GM21737 (cell line): ENCODE results near the gene KLF6.

Experiments
- ATAC-seq: cut with Tn5 transposase; IDR thresholded peaks from one replicate; pipeline ENCODE4 v1.9.1; 2021; ENCODE audit warnings: mild to moderate bottlenecking, moderate library complexity; ENCODE audit not compliant: unreplicated experiment

The KLF6 gene

DNA sequence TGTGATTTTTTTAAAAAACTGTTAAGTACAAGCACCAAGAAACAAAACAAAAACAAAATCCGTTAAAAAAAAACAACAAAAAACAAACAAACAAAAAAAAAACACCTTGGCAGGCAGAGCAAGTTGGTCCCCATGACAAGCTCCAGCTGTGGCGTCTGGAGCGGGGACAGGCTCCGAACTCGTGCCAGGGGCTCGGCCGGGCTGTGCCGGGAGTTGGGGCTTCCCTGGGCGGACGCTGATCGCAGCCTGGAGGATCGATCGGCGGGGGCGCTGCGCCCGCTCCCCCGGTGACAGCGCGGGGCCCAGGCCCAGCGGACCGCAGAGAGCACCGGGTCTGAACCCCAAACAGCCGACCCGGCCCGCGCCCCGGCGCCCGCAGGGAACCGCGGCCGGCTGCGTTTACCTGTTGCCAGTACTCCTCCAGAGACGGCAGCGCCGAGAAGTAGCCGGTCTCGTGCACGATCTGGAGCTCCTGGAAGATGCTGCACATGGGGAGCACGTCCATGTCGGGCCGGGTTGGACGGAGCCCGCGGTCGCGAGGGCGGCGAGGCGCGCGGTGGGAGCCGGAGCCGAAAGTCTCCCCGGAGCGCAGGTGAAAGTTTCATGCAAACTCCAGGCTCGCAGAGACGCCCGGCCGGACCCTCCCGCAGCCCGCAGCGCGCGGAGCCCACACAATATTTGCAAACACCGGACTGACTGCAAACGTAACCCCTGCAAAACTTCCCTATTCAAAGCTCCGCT is at the start of gene KLF6:
TSS of gene KLF6 (minus strand) at position 700 of the 741 bp plus-strand sequence. CDS start at position 505, 195 bp downstream.
- ATAC-seq = peak; percentile 2

DNA sequence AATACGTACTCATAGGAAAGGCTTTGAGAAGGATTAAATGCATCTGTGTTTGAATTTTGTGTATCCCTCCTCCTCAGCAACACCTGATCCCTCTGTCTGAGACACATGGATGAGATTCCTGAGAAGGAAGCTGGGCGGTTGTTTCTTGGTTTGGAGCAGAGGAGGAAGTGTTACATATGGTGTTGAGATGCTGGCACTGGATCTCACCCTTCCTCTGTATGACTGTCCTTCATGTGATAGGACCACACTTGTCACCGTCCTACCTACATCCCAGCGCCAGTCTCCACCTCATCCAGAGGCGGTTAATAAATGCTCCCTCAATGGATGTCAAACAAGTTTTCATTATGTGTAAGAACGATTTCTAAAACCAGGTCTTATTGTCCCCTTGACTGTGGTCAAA is 49.4 kb upstream of the KLF6 start:
- ATAC-seq = no peak

GRCh38 chr10:3833046-3833445 is 48.0 kb upstream of the KLF6 start:
- no peak for ATAC-seq

DNA sequence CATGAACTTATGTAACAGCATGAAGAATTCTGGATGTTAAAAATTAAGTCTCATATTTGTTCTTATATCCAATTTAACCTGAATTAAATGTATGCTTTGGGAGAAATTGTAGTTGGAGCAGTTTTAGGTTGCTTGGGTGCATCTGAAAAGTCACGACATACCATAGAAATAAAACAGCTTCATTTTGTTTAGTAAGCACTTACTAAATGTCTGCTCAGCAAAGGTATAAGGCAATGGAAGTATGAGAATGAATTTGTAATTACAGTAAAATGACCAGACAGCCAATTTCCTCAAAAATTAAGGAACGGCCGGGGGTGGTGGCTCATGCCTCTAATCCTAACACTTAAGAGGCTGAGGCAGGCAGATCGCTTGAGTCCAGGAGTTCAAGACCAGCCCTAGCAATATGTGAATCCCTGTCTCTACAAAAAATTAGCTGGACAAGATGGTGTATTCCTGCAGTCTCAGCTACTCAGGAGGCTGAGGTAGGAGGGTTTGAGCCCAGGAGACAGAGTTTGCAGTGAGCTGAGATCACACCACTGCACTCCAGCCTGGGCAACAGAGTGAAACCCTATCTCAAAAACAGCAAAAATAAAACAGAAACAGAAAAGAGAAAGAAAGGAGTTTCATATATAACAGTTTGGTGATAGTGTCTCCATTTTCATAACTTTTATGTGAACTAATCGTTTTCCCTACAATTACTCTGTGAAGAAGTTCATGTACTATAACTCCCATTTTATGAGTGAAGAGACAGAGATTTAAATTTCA is 47.2 kb upstream of the KLF6 start:
- ATAC-seq = no peak

DNA sequence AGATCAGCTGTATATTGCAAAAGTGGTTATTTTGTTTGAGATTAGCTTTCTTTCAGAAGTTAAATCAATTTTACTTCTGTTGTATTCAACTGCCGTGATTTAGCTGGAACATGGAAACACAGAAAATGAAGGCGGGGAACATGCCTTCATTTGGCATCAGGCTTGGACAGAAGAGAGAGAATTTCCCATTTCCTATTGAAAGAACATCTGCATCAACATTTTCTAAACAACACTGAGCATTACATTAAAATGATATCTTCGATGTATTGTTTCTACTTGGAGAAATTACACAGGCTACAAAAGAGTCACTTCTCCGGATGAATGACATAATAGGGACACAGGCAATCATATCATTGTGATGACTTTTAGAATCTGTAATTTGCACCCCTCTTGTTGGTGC is 46.6 kb upstream of the KLF6 start:
- ATAC-seq = no peak

DNA sequence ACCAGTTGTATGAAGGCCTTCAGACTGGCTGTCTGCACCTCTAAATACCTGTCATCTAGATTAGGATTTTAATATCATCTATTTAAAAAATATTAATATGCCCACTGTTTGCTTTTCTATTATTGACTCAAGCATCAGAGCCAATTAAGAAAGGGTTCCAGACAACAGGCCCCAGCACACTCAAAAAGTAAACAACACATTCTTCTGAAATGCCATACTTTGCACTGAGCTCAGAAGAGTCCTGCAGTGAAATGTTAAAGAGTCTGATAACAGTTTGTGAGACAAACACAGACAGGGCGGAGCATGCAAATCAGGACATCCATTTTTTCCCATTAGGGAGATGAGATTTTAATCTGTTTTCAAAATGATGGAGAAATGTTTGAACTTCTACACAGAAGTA is 45.9 kb upstream of the KLF6 start:
- ATAC-seq = no peak

GRCh38 chr10:3829156-3830050 is 44.4 kb upstream of the KLF6 start:
- no peak for ATAC-seq

- ATAC-seq = no peak
These were observed 43.6 kb upstream of the KLF6 start for GRCh38 chr10:3828404-3829155.

DNA sequence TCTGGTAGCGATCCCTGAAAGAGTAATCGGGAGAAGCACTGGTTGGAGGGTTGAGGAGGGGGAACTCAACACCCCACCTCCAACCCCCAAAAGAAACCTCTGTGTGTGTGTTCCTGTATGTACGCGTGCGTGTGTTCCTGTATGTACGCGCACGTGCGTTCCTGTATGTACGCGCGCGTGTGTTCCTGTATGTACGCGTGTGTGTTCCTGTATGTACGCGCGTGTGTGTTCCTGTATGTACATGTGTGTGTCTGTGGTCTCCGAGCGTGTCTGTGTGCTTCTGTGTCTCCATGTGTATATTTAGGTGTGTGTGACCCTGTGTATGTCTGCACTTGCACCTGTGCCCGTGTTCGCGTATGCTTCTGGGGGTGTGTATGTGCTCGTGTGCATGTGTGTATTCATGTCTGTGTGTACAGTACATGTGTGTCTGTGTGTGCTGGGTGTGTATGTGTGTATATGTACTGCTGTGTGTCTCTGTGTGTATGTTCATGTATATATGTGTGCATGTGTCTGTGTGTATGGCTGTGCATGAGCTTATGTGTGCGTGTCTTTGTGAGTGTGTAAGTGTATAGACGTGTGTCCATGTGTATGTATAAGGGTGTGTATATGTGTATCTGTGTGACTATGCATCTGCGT is 42.9 kb upstream of the KLF6 start:
- no peak for ATAC-seq

- no peak for ATAC-seq
These were observed 42.3 kb upstream of the KLF6 start for GRCh38 chr10:3827266-3827665.

GRCh38 chr10:3825862-3826351 is 40.9 kb upstream of the KLF6 start:
- no peak for ATAC-seq

- no peak for ATAC-seq
These were observed 40.2 kb upstream of the KLF6 start for GRCh38 chr10:3825244-3825643.

DNA sequence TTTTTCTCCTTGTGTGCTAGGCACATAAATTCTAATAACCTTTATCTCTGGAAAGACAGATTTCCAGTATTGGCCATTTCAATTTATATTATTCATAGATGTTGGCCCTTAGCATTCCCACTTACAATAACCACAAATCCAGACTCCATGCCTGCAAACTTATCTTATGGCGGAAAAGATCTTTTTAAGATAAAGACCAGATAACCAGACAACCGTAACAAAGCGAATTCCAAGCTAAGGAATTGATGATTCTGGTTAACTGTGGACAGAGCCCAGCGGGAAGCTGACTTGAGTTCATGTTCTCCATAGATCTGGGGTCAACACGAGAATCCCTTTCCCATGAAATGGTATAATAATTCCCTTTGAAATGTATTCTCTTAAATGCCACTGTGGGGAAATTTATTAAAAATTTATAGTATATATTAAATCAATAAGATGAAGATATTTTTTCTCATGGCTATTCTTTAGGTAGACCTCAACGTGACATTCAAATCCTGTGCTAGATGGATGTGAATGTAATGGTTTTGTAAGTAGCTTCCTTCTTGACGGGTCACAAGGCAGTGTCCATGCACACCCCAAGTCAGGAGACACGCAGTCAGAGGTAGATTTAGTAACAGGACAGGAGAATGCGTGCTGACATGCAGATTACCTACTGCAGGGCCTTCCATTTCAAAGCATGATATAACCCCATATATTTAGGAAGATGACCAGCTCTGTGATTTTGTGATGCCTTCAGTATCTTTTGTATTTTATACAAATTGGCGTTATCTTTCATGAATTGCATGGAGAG is 37.7 kb upstream of the KLF6 start:
- ATAC-seq = no peak

DNA sequence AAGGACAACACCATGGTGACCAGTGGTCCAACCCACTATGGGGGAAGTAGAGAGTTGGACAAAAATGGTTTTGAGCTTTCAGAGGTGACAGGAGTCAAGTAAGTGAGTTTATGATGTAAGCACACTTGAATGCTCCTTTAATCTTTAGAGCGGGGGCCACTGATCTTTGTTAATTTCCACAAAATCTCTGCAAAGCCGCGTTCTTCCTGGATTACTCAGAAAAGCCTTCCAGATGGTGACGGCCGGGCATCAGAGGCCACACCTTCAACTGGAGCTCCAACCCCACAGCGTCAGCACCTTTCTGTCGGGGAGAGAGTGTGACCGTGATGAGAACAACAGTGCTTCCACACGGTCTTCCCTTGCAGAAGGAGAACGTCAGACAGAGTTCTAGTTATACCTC is 35.2 kb upstream of the KLF6 start:
- ATAC-seq = no peak

DNA sequence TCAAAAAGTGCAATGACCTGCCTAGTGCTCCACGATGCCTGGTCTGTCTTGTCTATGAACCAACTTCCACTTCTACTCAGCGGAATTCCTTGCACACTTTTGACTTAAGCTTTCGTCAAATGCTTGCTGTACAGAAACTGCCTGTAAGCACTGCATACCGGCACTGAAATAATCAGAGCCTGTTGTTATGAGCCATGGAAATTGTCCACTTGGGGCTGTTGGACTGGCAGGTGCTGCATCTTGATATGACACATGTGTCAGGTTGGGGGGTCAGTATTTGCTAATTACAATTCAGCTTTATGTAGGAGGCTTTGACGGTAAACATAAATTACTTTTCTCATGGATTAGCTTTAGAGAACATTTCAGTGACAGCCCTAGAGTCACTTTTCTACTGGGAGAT is 32.0 kb upstream of the KLF6 start:
- no peak for ATAC-seq

DNA sequence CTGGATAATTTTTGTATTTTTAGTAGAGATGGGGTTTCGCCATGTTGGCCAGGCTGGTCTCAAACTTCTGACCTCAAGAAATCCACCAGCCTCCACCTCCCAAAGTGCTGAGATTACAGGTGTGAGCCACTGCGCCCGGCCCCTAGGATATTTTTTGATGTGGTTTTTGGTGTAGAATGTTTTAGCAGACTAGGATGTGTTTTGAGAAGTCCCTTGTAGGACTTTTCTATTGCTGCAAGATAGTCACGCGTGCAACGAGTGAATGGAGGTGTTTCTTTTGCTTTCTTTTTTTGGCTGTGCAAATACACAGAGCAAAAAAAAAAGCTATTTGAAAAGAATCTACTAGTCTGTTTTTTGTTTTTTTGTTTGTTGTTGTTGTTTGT is 29.8 kb upstream of the KLF6 start:
- ATAC-seq = no peak

- no peak for ATAC-seq
These were observed 29.2 kb upstream of the KLF6 start for GRCh38 chr10:3813986-3814837.

DNA sequence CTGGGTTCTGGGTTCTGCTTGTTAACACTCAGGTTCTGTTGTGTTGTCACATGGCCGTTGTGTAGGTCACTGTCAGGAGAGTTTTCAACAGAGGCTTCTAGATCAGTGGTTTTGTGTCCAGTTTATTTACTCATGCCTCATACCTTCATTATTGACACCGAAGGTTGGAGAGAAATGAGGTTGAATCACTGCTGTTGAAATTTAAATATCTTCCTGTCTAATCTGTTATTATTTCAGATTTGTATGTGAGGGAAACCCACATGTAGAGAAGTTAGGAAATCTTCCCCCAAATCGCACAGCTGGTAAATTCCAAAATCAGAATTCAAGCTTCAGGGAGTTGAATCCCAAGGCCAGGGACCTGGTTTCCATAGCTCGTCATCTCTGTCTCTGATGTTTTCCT is 28.3 kb upstream of the KLF6 start:
- no peak for ATAC-seq
